GM15510 (cell line): ENCODE results near the gene NRAS.

ENCODE experiments used
- POLR2A ChIP-seq: IDR thresholded peaks from 3 replicates; pipeline ENCODE4 v1.6.1; 2011; ENCODE audit warnings: borderline replicate concordance; ENCODE audit not compliant: insufficient read length; ENCODE audit errors: extremely low read depth

Gene NRAS

DNA sequence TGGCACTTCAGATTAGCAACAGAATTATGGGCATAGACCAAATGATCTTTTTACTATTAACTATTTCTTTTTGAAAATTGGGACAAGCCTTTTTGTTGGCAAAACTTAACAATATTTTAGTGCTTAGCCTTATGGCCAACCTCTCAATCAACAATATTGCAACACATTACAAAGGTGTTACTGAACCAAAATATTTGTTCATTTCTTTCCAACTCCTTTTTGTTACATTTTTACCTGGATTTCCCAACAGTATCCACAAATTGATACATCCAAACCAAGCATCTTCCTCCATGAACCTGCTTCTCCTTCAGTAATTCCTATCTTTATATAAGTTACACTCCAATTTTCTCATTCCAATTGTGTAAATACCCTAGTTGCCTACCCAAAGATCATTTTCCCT is 19.8 kb downstream of the NRAS start:
- no peak for TF ChIP-seq POLR2A

DNA sequence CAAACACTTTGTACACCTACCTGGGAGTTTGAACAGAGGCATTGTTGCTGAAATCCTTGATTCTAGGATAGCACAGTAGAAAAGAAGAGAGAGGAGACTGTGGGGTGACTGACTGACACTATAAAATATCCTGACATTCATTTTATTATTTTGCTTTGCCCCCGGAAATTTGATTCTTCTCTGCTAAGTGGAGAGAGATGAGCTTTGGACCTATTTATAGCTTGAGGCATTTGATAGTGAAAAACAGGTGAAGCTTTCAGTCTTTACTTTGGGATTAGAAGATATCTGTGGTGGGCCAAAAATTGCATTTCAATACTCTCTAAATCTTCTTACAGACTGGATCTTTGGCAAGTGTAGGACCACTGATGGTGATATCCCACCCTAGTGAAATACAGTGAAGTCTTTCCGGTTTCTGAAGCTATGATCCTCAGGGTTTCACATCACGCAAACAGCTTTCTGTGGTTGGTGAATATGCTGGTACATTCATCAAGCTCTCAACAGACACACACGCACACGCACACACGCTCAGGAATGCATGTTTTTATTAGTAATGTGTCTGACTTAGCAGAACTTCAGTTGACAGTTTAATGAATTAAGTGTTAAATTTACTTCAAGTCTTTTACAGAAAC is 21.0 kb downstream of the NRAS start, which contains the start of gene AMPD1:
AMPD1 (minus strand) TSS at position 117 of the 629 bp plus-strand sequence; CDS start at position 42, 75 bp downstream.
- TF ChIP-seq POLR2A: no peak

DNA sequence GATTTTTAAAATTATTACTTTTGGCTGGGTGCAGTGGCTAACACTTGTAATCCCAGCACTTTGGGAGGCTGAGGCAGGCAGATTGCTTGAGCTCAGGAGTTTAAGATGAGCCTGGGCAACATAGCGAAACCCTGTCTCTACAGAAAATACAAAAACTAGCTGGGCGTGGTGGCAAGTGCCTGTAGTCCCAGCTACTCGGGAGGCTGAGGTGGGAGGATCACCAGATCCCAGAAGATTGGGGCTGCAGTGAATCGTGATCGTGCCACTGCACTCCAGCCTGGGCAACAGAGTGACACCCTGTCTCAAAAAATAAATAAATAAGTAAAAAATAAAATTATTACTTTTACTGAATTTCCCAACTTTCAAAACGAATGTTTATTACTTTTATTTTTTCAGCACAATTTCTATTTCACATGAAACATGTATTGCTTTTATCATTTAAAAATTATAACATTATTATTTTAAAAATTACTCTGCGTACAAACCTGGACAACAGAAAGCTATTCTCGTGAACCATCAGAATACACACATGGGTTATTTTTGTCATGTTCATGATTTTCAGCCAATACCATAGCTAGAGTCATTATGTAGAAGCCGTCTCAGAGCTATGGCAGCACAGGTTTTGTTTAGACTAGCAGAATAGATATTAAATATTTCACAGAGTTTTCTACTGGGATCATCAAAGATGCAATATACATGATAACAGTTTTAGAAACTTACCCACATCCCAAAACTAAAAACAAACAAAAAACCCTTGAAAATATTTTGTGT is 21.8 kb downstream of the NRAS start:
- TF ChIP-seq POLR2A: no peak

DNA sequence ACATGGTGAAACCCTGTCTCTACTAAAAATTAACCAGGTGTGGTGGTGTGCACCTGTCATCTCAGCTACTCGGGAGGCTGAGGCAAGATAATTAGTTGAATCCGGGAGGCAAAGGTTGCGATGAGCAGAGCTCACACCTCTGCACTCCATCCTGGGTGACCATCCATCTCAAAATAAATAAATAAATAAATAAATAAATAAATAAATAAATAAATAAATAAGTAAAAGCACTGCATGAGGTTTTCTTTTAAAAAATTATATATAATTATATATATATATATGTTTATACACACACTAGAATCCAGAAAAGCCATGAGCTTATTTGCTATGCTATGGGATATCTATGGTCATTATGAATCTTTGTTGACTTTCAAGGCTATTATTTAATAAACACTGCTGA is 23.6 kb downstream of the NRAS start:
- TF ChIP-seq POLR2A: no peak

DNA sequence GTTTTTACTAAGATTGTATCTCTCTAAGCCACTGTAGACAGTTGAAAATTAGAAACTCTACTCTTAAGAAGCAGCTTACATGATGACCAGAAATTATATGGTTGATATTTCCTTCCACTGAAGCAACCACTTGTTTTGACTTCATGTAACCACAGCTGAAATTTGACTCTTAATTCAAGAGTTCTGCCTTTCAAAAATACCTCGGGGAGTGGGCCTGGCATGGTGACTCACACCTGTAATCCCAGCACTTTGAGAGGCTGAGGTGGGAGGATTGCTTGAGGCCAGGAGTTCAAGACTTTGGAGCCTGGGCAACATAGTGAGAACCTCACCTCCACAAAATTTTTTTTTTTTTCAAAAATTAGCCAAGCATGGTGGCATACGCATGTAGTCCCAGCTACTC is 25.5 kb downstream of the NRAS start:
- no peak for TF ChIP-seq POLR2A

DNA sequence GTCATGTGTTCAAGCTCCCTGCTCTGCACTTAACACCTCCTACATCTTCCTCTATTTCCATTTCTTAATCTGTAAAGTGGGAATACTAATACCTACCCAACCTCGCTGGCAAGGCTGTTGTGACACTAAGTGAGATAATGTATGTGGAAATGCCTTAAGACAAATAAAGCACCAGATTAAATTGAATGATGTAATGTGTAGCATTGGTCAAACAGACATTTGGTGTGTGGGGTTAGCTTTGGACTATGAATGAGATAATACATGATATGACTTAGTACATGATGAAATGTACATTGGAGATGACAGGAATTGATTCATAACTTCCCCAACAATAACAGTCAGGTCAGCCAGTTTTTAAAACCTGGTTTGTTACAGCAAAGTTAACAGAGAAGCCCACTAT is 26.4 kb downstream of the NRAS start:
- no peak for TF ChIP-seq POLR2A

DNA sequence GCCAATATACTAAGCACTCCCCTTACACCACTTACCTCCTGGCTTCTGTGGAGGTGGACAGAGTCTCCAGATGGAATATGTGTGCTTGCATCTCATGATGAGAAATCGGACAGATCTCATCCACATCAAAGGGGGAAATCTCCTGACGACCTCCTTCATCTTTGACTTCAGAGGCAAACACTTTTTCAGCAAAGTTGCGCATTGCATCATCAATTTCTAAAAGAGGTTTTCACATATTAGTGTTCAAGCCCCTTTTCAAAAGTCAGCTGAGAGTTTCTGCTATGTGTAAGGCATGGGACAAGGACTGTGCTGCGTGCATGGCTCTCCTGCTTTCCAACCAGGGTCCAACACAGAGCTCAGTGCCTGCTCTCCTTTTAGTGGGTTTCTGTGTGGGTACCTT is 28.0 kb downstream of the NRAS start:
- TF ChIP-seq POLR2A: no peak

DNA sequence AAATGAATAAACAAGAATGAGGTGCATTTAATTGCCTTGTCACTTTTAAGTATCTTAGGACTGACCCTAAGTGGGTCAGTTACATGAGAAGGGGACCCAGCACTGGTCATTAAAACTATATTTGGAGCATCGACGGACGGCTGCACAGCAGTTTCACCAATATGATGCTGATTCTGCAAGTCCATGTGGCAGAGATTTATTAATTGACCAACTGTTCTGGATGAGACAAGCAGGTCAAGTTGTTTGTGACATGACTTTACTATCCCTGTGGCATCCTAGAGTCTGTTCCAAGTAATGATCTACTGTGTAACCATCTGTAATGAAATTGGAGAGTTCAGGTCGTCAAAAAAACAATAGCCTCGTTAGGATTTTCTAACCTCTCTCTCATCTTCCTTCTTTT is 30.7 kb downstream of the NRAS start:
- TF ChIP-seq POLR2A: no peak

DNA sequence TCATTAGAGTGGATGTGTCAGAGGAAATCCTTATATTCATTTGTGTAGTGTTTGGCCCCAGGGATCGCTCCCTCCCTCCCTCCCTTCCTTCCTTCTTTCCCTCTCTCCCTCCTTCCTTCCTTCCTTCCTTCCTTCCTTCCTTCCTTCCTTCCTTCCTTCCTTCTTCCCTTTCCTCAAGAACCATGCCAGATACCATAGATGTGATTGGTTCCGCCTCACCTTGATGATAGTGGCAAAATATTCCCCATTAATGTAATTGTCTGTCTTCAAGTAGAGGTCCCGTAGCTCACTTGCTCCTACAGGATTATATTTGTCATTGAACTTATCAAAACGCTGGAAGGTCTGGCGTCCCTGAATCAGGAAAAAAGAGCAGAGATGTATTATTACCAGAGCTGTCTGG is 38.9 kb downstream of the NRAS start:
- no peak for TF ChIP-seq POLR2A

DNA sequence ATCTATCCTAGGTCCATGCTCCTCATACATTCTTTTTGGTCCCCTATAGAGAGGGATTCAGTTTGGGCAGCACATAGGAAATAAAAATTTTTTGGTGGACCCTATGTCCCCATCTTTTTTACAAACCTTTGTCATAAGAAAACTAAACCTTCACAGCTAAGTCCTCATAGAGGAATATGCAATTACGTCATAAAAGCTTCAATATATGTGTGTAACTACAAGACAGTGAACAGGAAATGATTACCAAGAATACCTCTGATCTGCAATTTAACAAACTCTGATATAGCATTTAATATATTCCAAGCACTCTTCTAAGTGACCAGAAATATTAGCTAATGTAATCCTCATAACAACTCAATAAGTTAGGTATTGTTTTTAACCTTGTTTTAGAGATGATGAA is 40.5 kb downstream of the NRAS start:
- TF ChIP-seq POLR2A: no peak

DNA sequence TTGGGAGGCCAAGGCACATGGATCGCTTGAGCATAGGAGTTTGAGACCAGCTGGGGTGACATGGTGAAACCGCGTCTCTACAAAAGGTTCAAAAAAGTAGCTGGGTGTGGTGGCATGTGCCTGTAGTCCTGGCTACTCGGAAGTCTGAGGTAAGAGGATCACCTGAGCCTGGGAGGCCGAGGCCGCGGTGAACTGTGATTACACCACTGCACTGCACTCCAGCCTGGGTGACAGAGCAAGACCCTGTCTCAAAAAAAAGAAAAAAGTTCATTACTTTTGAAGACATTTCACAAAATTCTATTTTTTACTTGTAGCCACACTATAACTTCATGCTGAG is 44.7 kb downstream of the NRAS start:
- no peak for TF ChIP-seq POLR2A

DNA sequence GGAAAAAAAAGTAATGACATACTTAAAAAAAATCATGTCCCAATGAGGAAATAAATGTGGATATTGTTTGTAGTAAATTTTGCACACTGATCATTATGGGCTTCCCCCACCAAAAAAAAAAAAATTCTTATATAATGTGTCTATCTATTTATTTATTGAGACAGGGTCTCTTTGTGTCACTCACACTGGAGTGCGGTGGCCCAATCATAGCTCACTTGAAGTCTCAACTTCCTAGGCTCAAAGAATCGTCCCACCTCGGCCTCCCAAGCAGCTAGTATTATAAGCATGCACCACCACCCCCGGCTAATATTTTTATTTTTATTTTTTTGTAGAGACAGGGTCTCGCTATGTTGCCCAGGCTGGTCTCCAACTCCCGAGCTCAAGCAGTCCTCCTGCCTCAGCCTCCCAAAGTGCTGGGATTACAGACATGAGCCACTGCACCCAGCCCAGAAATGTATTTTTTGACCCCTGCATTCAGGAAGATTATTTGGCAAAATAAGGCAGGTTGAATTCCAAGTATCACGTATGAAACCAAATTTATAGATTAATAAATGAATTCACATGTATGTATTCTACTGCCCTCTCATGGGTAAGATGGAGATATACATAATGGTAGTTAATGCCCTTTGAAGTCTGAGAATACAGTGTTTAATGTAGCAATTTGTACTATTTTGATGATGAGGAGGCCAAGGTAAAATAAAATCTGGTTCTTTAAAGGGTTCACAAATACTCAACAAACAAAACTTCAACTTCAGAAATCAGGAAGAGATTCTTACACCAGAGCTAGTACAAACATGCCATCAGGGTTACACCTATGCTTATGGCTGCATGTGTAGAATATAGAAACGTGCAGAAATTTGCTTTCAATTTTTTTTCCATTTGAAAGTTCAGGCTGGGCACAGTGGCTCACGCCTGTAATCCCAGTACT is 45.3 kb downstream of the NRAS start:
- no peak for TF ChIP-seq POLR2A

DNA sequence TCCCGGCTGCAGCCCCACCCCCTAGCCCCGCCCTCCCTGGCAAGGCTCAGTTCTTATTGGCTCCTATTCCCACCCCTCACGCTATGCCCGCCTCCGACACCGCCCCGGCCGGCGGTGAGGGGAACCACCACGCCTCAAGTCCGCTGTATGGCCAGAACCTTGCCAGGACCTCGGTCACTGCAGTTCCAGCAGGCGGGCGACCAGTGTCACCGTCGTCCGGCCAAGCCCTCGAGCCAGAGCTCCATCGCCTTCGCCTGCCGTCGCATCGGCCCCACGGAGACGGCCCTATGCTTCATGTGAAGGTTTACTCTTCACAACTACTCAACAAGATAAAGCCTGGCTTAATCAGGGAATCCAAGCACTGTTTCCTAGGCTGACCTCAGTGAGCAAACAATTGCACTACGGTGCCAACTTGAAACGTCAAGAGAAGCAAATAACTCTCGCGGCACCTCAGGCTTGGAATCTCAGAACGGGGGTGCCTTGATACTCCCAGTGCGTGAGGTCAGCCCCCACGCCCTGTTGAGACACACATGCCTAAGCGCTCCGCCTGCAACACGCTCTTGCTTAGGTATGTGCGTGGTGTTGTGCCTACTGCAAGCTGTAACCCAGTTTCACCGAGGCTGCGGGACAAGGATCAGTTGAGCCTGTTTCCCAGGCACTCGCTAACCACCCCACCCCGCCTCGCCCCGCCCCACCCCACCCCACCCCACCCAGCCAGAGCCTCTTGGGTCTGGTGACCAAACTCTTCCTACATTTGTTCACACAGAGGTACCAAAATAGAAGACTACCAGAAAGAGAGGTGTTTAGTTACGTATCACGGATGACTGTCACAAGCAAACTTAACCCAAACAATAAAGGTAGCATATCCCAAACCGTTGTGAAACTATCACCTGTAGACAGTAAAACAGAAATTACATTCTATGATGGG is 46.2 kb downstream of the NRAS start:
- no peak for TF ChIP-seq POLR2A

DNA sequence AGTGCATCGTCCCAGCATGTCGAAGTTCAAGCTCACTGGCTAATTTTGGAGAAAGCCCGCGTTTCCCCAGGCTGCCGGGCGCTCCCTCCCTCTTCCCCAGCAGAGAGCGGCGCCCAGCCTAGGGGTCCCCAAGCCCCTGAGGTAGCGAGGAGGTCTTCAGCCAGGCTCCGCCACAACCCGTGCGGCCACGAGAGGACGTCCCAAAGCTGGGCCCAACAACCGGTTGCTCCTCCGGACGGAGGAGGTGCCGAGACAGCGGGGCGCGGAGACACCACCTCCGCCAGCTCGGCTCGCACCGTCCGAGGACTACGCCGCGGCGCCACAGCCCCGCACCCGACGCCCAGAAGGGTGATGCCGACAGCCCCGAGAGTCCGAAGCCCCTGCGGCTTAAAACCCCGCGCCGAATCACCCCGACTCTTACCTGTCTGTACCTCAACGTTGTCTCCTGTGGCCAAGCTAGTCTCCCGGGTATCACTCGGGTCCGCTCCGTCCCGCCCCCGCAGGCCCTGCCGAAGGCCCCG is 46.9 kb downstream of the NRAS start, which contains the start of gene DENND2C:
DENND2C (minus strand) TSS at position 488 of the 521 bp plus-strand sequence. CDS start 44,065 bp downstream, outside the sequence.
- TF ChIP-seq POLR2A: no peak

DNA sequence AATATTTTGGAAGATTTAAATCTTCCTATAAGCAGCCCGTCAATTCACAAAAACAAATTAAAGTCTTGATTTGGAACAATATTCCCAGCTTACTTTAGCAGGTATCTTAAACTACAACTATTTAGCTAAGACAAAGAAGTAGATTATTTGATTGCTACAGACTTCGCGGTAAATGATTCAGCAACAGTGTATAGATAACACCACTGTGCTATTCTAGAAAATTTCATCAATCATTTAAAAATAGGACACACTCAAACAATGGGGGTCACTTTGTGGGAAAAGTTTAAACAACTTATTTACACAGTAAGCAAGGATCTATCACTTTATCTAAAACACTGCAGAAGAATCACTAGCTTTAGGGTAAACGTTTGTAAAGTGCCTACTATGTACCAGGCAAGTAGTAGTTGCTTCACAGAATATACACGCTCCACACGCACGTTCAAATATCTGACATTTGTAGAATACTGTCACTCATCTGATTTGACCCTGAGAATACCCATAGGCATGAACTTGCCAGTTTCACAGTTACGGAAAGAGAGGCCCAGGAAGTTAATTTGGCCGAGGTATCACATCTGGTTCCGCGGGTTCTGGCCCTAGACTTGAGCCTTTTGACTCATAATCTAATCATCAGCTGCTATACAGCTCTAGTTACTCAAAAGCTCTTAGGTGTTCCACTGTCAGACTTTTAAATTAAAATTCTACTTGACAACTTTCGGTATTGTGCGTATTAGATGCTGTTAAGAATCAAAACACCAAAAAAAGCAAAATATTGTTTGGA is 47.6 kb downstream of the NRAS start:
- no peak for TF ChIP-seq POLR2A
